HG02970 (cell line): ENCODE measurements around the gene PLAU.

ENCODE experiments used
- ATAC-seq: cut with Tn5 transposase; IDR thresholded peaks from one replicate; pipeline ENCODE4 v1.9.1; 2021; ENCODE audit warnings: mild to moderate bottlenecking, moderate library complexity, moderate number of reproducible peaks; ENCODE audit not compliant: unreplicated experiment, low FRiP score

PLAU gene

DNA sequence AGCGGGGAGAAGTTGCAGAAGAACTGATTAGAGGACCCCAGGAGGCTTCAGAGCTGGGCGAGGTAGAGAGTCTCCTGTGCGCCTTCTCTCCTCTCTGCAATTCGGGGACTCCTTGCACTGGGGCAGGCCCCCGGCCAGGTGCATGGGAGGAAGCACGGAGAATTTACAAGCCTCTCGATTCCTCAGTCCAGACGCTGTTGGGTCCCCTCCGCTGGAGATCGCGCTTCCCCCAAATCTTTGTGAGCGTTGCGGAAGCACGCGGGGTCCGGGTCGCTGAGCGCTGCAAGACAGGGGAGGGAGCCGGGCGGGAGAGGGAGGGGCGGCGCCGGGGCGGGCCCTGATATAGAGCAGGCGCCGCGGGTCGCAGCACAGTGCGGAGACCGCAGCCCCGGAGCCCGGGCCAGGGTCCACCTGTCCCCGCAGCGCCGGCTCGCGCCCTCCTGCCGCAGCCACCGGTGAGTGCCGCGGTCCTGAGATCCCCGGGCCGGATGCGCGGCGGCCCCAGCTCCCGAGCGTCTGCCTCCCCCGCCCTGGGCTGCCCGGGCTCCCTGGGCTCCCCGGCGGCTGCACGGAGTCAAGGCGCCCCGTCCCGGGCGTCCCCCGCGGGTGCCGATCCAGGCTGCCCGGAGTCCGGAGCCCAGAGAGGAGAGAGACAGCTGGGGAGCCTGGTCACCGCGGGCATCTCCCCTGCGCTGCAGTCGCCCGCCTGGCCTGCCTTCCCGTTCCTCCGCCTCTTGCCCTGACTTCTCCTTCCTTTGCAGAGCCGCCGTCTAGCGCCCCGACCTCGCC lies at the start of gene PLAU:
TSS of gene PLAU (plus strand) at position 369 of the 789 bp plus-strand sequence. CDS start 424 bp downstream, outside the sequence.
- ATAC-seq: no peak

DNA sequence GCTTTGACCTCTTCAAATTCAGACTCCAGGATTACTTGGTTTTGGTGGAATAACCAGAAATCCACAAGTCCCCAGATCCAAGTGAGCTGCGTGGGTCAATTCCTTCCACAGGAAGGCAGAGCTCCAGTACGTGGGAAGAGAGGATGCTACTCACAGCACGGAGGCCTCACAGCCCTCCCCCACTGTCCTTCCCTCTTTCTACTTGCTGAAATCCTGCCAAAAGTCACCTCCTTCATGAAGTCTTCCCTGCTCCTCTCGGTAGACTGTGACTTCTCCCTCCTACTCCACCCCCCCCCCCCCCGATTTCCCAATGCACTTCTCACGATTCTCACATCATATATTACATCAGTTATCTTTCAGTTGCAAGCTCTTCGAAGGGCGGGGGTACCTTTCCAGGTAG lies 48.9 kb upstream of the PLAU start:
- ATAC-seq: no peak

DNA sequence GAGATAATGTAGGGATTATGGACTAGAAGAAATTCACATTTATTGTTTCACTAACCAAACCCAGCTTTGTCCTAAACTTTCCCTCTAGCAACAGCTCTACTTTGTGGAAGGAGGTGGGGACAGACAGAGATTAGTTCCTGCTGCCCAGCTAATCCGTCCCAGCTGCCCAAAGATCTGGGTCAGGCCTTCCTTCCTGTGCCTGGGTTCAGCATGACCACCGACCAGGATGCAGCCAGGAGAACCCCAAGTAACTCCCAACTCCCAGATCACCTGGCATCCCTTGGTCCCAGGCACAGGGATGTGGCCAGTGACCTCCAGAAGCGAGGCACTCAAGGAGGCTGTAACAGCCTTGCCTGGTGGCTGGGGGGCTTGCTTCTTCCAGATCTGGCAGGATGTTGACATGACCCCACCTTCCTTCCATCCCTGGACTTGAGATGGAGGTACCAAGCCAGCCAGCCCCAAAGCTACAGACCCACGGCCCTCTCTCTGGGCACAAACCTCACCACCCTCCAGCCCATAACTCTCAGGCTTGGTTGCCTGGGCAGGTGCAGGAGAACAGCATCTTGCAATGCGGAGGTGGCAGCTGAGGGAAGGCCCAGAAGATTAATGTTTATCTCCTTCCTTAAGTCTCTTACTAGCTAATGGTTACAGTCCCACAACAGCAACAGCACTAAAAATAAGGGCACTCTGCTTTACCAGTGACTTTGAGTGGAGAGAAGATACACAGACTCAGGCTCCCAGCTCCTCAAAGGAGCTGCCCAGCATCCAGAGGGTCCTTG lies 47.7 kb upstream of the PLAU start:
- no peak for ATAC-seq

DNA sequence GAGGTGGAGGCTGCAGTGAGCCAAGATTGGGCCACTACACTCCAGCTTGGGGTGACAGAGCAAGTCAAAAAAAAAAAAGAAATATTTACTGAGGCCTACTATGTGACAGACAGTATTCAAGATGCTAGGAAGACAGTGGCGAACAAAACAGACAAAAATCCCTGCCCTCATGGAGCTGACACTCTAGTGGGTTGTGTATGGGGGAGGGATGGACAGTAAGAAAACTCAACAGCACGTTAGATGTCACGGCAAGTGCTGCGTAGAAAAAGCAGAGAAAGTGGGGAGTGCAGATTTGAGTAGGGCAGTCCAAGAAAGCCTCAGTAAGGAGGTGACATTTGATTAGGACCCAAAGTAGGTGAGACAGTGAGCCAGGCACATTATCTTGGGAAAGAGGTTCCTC lies 46.7 kb upstream of the PLAU start:
- no peak for ATAC-seq

DNA sequence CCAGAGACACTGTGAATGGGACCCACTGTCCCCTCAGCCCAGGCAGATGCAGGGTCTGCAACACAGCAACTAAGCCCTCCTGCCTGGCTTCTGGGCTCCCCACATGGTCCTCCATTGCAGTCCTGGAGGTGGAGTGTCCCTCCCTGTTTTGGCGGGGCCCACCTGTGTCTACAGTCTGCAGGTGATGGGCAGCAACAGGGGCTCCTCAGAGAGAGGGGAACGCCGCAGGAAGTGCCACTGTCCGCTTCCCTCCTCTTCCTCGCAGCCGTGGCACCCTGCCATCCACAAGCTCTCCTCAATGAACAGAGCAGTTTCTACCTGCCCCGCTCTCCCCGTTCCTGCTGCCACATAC lies 45.8 kb upstream of the PLAU start:
- no peak for ATAC-seq

DNA sequence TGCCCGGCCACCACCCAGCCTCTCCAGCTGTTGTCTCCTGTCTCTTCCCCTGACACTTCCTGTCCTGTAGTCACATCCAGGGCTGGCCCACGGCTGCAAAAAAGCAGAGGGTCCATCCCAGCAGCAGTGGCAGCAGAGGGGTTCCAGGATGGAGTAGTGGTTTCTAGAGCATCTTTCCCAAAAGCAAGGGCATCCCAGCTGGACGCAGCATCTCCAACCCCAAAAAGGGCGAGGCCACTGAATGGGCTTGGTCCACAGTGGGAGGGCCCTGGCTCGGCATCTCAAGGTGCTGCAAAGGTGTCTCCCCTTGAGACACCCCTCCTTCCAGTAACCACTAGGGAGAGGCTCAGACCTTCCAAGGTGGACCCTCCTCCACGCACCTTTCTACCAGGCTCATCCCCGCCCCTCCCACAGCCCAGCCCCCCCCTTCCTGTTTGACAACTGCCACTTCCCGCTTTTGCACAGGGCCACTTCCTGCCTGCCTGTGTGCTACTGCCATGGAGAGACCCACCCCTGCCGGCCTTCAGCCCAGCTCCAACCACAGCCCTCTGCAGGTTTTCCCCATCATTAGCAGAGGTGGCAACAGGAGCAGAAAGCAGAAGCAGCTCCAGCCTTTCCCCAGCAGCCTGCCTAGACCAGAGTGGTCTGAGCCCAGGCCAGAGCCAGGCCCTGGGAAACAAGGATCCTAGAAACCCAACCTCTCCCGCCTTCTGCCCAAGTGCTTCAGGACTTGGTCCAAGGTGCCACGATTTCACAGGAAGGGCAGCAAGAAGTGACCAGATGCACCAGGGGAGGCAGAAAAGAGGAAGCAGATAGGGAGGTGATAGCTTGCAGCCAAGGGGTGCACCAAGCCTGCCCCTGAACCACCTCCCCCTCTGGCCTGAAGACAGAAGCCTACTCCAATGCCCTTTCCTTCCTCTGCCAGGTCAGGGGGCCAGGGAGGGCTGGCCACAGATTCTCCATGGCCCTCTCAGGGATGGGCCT lies 45.2 kb upstream of the PLAU start:
- no peak for ATAC-seq

DNA sequence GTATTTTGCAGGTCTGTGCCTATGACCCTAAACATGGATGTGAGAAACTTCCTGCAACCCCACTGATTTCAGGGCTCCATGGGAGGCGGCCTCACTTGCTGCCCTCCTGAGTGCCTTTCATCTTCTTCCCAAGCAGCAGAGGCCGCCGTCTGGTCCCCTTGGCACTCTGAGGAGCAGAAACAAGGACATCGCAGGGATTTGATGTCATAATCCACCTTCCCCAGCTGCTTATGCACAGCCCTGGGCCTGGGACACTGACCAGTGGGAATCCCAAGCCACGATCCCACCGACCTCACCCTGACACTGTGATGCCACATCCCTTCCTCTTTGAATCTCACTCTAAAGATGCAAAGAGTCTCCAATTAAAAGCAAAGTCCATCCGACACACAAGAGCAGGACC lies 44.3 kb upstream of the PLAU start:
- no peak for ATAC-seq

DNA sequence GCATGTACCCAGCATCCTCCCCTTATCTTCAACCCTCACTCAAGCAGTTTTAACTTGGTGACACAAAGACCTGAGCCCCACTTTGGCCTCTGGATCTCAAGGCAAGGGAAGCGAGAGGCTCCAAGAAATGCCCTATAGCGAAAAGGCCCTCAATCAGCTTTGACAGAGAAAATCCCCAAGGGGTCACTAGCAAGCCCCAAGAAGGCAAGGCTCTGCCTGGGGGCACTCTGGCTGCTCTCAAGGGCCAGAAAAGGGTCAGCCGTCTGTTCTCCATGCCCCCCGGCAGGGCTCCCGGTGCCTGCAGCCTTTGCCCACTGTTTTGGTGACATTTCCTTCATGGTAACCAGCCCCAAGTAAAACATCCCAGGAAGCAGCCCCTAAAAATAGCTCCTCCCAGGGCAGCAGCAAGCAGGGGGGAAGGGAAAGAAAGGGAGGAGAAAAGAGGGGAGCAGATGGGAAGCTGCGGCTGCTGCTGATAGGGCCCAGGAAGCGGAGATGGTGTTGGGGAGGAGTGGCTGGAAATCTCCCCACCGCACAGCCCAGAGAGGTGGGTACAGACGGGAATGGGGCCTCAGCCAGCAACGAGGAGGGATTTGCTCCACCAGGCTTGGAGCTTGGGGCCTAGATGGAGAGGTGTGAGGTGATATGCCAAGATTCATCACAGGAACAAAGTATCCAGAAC lies 43.7 kb upstream of the PLAU start:
- ATAC-seq: no peak

DNA sequence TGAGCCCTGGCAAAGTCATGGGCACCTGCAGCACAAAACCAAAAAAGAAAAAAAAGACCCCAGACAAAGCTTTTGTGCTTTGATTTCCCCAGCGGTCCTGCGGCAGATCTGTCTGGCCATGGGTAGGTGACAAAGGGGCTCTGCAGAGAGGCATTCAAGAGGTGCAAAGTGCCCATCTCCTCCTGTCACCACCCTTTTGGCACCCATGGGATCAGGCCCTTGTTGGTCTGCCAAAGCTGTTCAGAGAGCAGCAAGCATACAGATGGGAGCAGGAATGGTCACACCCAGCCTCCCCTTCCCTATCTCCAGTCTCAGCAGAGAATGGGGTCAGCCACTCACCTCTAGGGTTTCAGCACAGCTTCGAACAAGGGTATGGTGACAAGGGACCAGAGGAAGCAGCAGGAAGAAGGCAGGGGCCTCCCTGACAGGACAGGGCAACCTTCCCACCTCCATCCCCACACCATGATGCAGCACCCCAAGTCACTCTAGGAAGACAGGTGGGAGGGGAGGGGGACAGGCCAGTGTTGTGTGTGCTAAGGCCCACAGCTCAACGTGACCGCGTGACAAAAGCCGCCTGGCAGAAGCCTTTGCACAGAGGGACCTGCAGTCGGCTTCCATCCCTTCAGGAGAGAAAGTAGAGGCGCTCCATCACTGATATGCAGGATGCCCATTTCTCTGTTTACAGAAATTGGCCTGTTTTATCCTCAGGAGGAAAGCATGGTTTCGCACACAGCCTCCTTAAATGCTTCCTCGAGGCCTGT lies 42.9 kb upstream of the PLAU start:
- no peak for ATAC-seq

DNA sequence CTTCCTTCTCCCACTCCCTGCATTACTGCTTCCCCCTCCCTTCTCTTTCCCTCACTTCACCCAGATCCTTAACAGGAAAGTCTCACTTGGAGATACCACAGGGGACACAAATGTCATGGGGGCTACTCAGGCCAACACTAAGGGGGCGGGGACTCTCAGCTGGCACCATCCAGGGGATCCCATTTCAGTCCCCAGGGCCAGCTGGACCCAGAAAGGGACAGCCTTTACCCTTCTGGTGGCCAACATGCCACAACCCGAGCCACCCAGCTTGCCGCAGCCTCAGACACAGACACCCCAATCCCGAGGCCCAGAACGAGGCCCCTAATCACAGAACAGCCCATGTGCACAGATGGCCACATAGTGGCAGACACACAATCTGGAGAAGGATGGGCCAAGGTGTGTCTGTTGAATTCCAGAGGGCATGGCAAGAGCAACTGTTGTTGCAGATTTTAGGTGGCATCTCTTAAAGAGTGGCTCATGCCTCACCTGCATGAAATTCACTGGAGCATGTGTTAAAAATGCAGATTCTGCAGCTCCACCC lies 42.2 kb upstream of the PLAU start:
- no peak for ATAC-seq

DNA sequence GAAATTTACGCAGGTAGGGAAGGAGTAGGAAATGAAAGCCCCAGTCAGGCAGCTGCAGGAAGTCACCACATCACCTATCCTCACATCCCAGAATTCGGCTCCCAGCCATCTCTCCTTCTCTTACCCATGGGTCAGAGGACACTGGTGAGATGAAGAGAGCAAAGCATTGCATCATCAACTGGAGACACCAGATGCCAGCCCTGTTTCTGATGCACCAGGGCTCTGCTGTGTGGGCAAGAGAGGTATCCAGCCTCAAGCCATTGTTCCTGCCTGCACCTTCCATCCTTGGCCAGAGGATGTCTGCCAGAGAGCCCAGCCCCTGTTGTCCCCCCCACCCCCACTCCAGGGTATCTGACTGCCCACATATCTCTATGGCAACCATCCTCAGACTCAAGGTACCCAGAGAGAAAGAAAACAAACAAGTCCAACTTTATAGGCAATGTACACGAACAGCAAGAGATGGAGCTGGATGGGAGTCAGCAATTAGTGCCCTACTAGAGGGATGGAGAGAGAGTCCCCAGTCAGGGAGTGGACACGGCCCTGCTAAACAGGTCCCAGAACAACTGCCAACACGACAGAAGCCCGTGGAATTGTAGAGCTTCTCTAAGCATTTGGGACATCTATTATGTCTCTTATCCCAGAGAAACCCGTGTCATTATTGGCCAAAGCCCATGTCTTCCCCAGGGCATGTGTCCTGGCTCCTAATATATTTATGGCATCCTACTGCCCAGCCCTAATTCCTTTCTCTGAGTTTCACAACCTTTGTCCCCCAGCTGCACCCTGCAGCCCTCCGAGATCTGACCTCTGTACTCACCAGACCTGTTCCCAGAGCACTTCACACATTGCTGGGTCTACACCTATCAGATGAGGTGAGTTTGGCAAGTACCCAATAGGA lies 39.4 kb upstream of the PLAU start:
- no peak for ATAC-seq

DNA sequence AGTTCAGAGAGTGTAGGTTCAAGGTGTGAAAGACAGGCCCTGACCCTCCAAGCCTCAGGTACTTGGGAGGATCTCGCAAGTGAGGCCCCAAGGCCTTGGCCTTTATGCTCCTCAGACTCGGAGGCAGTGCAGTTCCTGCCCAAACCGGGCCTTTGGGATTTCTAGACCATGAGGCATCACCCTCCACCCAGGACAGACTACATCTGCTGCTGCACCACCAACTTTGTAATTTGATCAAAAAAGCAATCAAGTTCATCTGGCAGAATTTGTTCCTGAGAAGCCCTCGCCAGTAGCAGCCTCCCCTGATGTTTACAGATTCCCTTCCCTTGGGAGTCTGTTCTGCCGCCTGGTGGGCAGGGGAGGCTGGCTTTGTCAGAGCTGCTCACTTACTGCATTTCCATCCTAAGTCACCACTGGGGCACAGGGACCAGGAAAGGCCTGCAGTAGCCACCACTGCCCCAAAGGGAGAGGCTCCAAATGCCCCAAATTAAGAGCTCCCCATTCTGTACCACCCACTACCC lies 38.7 kb upstream of the PLAU start:
- no peak for ATAC-seq

DNA sequence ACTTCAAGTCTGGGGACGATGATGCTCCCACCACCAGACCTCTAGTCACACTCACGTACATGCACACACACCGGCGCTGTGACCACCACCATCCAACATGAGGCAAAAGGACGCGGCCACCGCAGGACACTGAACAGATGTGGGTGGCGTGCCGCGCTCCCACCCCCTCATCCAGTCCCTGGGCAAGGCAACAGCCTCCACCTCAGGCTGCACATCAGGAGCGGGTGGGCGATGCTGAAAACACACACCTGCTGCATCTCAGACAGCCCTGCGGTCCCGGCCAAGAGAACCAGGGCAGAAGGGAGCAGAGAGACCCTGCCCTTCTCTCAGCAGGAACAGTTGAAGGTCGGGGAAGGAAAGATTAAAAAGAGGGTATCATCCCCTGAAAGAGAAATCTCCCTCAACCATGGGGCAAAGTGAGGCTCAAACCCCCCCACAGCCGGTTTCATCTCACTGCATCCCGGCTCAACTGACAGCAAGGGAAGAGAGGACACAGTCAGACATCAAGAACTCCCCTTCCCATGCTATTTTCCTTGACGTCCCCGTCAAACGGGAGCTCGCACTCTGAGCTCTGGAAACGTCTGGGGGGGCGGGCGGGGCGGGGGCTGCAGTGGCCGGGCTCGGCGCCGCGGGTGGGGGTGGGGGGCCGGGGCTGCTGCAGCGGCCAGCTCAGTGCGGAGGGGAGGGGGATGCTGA lies 37.6 kb upstream of the PLAU start:
- no peak for ATAC-seq

DNA sequence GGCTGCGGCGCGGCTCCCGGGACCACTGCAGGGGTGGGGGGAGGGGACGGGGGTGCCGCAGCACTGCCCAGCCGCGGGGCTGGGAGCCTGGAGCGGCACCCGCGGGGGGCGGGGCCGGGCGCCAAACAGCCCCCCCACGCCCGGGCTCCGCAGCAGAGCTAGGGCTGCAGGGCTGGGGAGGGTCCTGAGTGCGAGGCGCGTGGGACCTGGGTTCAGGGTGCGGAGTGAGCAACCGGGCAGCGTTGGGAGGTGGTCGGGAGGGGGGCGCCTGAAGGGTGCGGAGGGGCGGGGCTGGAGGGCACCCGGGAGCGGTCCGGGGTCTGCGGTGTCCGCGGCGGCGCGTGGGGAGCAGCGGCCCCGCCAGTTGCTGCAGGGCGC lies 37.1 kb upstream of the PLAU start:
- no peak for ATAC-seq

DNA sequence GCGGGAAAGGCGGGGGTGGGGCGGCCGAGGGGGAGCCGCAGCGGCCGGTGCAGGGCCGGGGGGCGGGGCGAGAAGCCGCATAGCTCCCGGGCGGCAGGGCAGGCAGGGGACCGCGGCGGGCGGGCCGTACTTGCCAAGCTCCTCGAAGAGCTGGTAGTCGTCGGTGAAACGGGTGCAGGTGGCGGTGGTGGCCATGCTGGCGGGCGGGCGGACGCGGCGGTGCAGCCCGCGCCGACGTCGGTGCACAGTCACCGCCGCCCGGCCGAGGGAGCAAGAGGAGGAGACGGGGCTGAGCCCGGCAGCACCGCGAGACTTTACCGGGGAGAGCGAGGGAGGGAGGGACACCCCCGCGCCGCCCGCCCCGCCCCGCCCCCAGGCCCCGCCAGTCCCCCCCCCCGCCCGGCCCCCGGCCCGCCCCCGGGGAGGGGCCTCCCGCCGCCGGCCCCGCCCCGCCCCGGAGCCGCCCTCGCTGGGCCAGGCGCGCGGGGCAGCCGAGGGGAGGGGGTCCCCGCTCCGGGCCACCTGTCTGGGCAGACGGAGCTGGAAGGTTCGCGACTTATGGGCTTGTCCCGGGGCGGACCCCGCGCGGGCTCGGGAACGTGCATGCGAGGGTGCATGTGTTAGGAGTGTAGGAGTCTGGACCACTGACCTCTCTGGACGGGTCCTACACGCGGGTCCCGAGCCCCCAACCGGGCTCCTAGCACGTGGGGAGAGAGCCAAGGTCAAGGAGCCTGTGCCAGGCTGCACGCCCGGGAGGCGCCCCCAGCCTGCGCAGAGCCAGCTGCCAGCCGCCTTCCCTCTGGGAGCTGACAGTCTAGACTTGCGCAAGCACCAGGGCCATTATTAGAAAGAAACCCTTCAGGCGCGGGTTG lies 36.4 kb upstream of the PLAU start, which contains the start of gene CAMK2G:
TSS of gene CAMK2G (minus strand) at position 289 of the 872 bp plus-strand sequence. CDS start at position 195, 94 bp downstream.
- peak; percentile 62 for ATAC-seq

DNA sequence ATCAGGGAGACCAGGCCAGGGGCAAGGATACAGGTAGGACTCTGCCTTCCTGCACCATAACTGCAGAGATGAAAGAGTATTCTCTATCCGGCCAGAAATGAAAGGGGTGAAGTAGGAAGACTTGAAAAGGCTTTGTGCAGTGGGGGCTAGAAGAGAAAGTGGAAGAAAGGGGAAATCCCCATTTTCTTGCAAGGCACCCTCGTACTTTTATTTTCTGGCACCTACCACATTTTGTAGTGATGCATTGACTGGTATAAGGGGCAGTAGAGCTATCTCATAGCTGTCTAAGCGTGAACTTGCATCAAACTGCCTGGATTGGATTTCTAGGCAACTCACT lies 35.8 kb upstream of the PLAU start:
- ATAC-seq: peak; percentile 14

DNA sequence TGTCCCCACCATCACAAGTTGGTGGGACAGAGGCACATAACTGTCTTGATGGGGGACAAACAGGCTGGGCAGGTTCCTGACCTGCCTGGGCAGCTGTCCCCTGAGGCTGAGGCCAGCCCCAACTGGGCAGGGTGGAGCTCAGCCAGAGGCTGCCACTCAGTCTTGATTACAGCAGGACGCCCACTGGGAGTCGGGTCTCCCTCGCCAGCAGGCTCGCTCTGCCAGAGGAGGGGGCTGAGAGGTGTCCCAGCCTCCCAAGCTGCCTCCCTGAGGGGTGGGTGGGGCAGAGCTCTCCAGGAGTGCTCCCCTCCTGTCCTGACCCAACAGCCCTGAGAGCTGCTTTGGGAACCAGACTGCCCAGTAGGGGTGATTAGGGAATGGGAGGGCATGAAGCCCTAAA lies 34.8 kb upstream of the PLAU start:
- no peak for ATAC-seq
